PC-9 (cell line): ENCODE results near the gene ARL8B. TPM values are rescaled to one million over a fixed set of nuclear protein-coding genes. Genes with fewer than 3 reads are reported as not detected.

Experiments
- BruUV-seq: library from RNA; stranded (reverse); fragments of 400-500 nt; replicated peaks from 2 replicates; lab custom pipeline; 2021; lab: Mats Ljungman, UMichigan
- CTCF ChIA-PET: fragments of 300-600 bp; sonication (Branson Sonifier 250); formaldehyde crosslinking; loops from one replicate; lab custom pipeline; 2022; ENCODE audit warnings: antibody characterized with exemption; lab: Charles Lee
- POLR2A ChIA-PET: fragments of 300-600 bp; sonication (Branson Sonifier 250); formaldehyde crosslinking; loops from one replicate; lab custom pipeline; 2022; ENCODE audit warnings: antibody characterized with exemption; ENCODE audit not compliant: unreplicated experiment; lab: Charles Lee
- DNase-seq, 2 experiments: peaks; one replicate each; pipeline versions ENCODE4 v3.0.0 to v3.0.0-alpha.2; 2015 to 2022; ENCODE audit warnings: mixed read lengths in 1 of 2
- H2AFZ ChIP-seq: fragments of 200-600 bp; sonication (generic); 2 replicates; pipeline ENCODE4 v1.8.1; 2017; ENCODE audit warnings: antibody characterized with exemption
- H3F3A ChIP-seq: fragments of 200-600 bp; sonication (generic); 2 replicates; pipeline ENCODE4 v1.8.1; 2017; ENCODE audit warnings: antibody characterized with exemption, mild to moderate bottlenecking, low read depth; ENCODE audit not compliant: insufficient read depth
- H3K27ac ChIP-seq: fragments of 200-600 bp; sonication (generic); 2 replicates; pipeline ENCODE4 v1.6.1; 2016; ENCODE audit warnings: mixed run types
- H3K27me3 ChIP-seq: fragments of 200-600 bp; sonication (generic); 2 replicates; pipeline ENCODE4 v1.6.1; 2016; ENCODE audit warnings: low read depth, mixed run types; ENCODE audit not compliant: insufficient read depth
- H3K36me3 ChIP-seq: fragments of 200-600 bp; sonication (generic); 2 replicates; pipeline ENCODE4 v1.6.1; 2016; ENCODE audit warnings: low read depth, mixed run types
- H3K4me1 ChIP-seq: fragments of 200-600 bp; sonication (generic); replicated peaks from 2 replicates; pipeline ENCODE4 v1.6.1; 2016; ENCODE audit warnings: mixed run types; ENCODE audit not compliant: insufficient read depth
- H3K4me2 ChIP-seq: fragments of 200-600 bp; sonication (generic); 2 replicates; pipeline ENCODE4 v1.6.1; 2017; ENCODE audit warnings: mixed run types
- H3K4me3 ChIP-seq: fragments of 200-600 bp; sonication (generic); 2 replicates; pipeline ENCODE4 v1.6.1; 2016; ENCODE audit warnings: mixed run types
- H3K79me2 ChIP-seq: fragments of 200-600 bp; sonication (generic); 2 replicates; pipeline ENCODE4 v1.6.1; 2017; ENCODE audit warnings: low read depth, mixed run types
- H3K9me2 ChIP-seq: fragments of 200-600 bp; sonication (generic); 2 replicates; pipeline ENCODE4 v1.8.1; 2017; ENCODE audit warnings: mild to moderate bottlenecking; ENCODE audit not compliant: insufficient read depth
- H3K9me3 ChIP-seq: fragments of 200-600 bp; sonication (generic); 2 replicates; pipeline ENCODE4 v1.8.1; 2016; ENCODE audit warnings: low read depth; ENCODE audit not compliant: insufficient read depth
- H4K20me1 ChIP-seq: fragments of 200-600 bp; sonication (generic); 2 replicates; pipeline ENCODE4 v1.8.1; 2017; ENCODE audit not compliant: insufficient read depth
- EZH2 ChIP-seq: fragments of 200-600 bp; sonication (generic); IDR thresholded peaks from 2 replicates; pipeline ENCODE4 v1.8.0; 2017; ENCODE audit warnings: antibody characterized with exemption, low read depth
- intact Hi-C: fragments of 100-400 bp; cut with micrococcal nuclease; formaldehyde crosslinking; loops from one replicate; pipeline ENCODE4 v1.10.0; 2022; ENCODE audit not compliant: unreplicated experiment
- total RNA-seq: library from RNA; stranded (reverse); gene quantifications from 2 replicates; pipeline ENCODE4 v1.2.3, GENCODE V29; 2021
- TF ChIP-seq, protein P1 (sequence below): fragments of 200-600 bp; sonication (generic); conservative IDR thresholded peaks from 2 replicates; pipeline ENCODE4 v1.6.1; 2017; ENCODE audit warnings: mixed run types, antibody characterized with exemption, mild to moderate bottlenecking, moderate library complexity

ARL8B gene
- total RNA-seq, 1 experiment from 2014 or later, result 45.4 TPM

DNA sequence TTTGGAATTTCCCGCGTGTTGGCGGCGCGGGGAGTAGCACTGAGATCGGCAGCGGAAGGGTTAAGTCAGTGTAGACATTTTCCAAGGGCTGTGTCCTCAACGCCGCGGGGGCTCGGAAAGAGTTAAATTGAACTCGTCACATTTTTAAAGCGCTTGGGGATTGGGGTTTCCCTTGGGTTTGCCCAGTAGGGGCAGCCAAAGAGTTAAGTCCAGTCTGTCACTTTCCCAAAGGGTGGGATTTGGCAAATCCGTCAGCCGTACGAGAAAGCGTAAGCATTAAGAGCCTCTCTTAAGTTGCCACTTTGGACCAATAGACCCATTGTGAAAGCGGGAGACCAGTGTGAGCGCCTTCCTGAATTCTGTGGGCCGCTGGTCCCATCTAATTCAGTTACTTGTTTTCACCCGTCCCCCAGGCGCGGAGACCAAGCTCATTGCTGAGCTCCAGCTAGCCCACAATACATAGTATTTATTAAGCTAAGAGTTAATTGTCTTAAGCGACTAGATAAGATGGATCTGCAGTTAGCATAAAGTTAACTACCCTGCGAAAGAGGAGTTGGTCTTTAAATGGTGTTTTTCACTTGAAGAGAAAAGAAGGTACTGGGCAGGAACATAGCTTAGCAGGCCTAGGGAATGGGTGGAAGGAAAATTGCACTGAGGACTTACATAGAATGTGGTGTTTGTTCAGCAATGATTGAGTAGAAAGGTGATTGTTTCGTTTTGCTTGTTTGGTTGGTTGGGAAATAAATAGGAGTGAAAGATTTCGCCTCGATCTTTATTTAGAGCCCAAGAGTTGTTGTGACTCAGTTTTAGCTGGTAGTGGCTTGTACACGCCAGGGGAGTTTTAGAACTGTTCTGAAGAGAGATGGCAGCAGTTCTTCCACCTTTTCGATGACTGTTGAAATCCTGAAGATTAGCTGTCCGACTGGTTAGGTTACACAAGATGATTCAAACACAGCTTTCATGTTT is 932 bp downstream of the ARL8B start:
- Histone ChIP-seq H3K9me3 (no peaks in the 10 kb centered on the region), H3K9me2 (no peaks in the 10 kb centered on the region), H3K27ac (peak overlapping the region; percentile 85), H3F3A (peaks cover 22% of the 10 kb centered on the region), H3K79me2 (peaks cover 57% of the 10 kb centered on the region), H2AFZ (no peak overlapping the region), H3K36me3 (no peaks in the 10 kb centered on the region), H3K27me3 (no peaks in the 10 kb centered on the region), H3K4me3 (peak overlapping the region; percentile 76), H3K4me2 (peak overlapping the region; percentile 92), H3K4me1 (peaks cover 26% of the 10 kb centered on the region), H4K20me1 (peaks cover 16% of the 10 kb centered on the region)
- intact Hi-C loops, result loop anchor here (1.0 to 5.0 kb wide), 8 partner anchors 21 to 411 kb away; partner anchors contain the start of gene EDEM1
- TF ChIP-seq, protein P1, sequence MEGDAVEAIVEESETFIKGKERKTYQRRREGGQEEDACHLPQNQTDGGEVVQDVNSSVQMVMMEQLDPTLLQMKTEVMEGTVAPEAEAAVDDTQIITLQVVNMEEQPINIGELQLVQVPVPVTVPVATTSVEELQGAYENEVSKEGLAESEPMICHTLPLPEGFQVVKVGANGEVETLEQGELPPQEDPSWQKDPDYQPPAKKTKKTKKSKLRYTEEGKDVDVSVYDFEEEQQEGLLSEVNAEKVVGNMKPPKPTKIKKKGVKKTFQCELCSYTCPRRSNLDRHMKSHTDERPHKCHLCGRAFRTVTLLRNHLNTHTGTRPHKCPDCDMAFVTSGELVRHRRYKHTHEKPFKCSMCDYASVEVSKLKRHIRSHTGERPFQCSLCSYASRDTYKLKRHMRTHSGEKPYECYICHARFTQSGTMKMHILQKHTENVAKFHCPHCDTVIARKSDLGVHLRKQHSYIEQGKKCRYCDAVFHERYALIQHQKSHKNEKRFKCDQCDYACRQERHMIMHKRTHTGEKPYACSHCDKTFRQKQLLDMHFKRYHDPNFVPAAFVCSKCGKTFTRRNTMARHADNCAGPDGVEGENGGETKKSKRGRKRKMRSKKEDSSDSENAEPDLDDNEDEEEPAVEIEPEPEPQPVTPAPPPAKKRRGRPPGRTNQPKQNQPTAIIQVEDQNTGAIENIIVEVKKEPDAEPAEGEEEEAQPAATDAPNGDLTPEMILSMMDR, result no peak
- TF ChIP-seq EZH2, result no peak
- peak; percentile 29 to 86 for DNase-seq
- CTCF ChIA-PET, result interaction anchor here (0.6 to 1.8 kb wide), 6 partner anchors 22 to 411 kb away, joined by 3 to 10 read pairs (median 4); no protein-coding TSS in a partner anchor
- BruUV-seq, result TSS peak; percentile 91
- POLR2A ChIA-PET, result interaction anchor here (0.7 kb wide), 2 partner anchors 63 to 144 kb away, joined by 3 read pairs; no protein-coding TSS in a partner anchor

DNA sequence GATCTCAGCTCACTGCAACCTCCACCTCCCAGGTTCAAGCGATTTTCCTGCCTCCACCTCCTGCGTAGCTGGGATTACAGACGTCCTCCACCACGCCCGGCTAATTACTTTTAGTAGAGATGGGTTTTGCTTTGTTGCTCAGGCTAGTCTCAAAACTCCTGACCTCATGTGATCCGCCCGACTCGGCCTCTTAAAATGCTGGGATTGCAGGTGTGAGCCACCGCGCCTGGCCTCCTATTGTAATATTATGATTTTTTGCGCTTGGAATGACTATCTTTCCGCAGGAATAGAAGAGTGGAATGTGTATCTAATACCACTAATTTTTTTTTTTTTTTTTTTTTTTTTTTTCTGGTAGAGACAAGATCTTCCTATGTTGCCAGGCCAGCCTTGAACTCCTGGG is 1.8 kb downstream of the ARL8B start:
- intact Hi-C loops, result loop anchor here (2.0 to 5.0 kb wide), 5 partner anchors 38 to 143 kb away; partner anchors contain the start of gene EDEM1
- Histone ChIP-seq H3K4me2 (peak overlapping the region; percentile 92), H3K4me1 (peaks cover 26% of the 10 kb centered on the region), H3K27me3 (no peaks in the 10 kb centered on the region), H3K36me3 (no peaks in the 10 kb centered on the region), H3K79me2 (peaks cover 66% of the 10 kb centered on the region), H3K9me3 (no peaks in the 10 kb centered on the region), H3K27ac (peak overlapping the region; percentile 85), H2AFZ (no peak overlapping the region), H3F3A (peaks cover 22% of the 10 kb centered on the region), H3K9me2 (no peaks in the 10 kb centered on the region), H3K4me3 (peak overlapping the region; percentile 76), H4K20me1 (peaks cover 17% of the 10 kb centered on the region)
- BruUV-seq, result no TSS peak
- DNase-seq, result peak in 1 of 2 experiments; percentile 11
- TF ChIP-seq, protein P1, result no peak
- TF ChIP-seq EZH2, result no peak
- ChIA-PET POLR2A (interaction anchor here (0.6 to 0.7 kb wide), 2 partner anchors 62 to 65 kb away, joined by 3 read pairs; no protein-coding TSS in a partner anchor), CTCF (interaction anchor here (0.6 to 1.8 kb wide), 5 partner anchors 21 to 412 kb away, joined by 3 to 10 read pairs (median 4); no protein-coding TSS in a partner anchor)

DNA sequence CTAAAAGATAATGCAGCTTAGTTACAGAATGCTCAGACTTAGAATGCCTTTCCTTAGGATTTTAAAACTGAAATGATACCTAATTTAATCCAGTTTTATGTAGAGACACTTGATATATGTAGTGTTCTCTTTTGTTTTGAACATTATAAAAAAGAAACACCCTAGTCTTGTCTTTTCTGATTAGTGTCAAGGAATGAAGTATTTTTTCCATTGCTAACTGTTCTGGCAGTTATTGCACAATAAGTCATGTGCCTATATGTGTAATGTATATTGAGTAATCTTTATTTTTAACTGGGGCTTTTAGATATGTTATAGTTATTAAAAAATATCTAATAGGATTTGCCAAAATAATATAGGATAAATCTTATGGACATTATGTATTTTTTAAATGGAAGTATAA is 4.5 kb downstream of the ARL8B start:
- H3K4me3 ChIP-seq, result no peak overlapping the region
- ChIA-PET CTCF (no interaction called here), POLR2A (interaction anchor here (0.6 kb wide), 1 partner anchor 897 kb away, joined by 6 read pairs; no protein-coding TSS in a partner anchor)
- intact Hi-C loops, result no loop called here
- H3F3A ChIP-seq, result peaks cover 22% of the 10 kb centered on the region
- no peaks in the 10 kb centered on the region for H3K36me3 ChIP-seq
- H2AFZ ChIP-seq, result no peak overlapping the region
- H3K4me1 ChIP-seq, result peaks cover 26% of the 10 kb centered on the region
- no peaks in the 10 kb centered on the region for H3K9me2 ChIP-seq
- H3K27me3 ChIP-seq, result no peaks in the 10 kb centered on the region
- H3K79me2 ChIP-seq, result peaks cover 90% of the 10 kb centered on the region
- no peak for DNase-seq
- H3K27ac ChIP-seq, result 0 out of 2 replicates have a peak overlapping the region, but pooled peaks have one; percentile 32
- no TSS peak for BruUV-seq
- TF ChIP-seq, protein P1, result no peak
- no peak for TF ChIP-seq EZH2
- H3K9me3 ChIP-seq, result no peaks in the 10 kb centered on the region
- H4K20me1 ChIP-seq, result peaks cover 22% of the 10 kb centered on the region
- peak overlapping the region; percentile 92 for H3K4me2 ChIP-seq
